Activated CD4-positive, CD25-positive, alpha-beta regulatory T cell treated with anti-CD3 and anti-CD28 coated beads, Interleukin-2, amount 50 U/mL, for 16 hours (primary cell): ENCODE measurements around the gene CERS4.
"Not testable (repeated sequence)": the region's sequence is repeated elsewhere in the genome, so short reads cannot be mapped to it uniquely, and the experiment has no call there.

Experiments used
- DNase-seq: peaks from one replicate; pipeline ENCODE4 v3.0.0-alpha.2; 2020; ENCODE audit warnings: low read depth, low spot score

CERS4 gene

DNA sequence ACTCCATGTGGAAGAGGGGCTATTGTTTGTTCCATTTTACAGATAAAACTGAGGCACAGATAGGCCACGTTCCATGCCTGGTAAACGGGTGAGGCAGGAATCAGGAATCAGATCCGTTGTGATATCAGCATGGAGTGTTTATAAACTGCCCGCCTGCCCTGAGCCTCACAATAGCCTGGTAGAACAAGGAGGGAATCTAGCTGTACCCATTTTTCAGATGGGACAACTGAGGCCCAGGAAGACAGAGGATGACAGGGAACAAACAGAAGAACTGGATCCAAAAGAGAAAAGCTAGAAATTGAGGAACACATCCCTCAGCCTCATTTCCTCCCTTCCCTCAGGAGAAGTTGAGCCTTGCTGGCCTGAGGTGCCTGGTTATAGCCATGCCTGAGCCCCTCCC, 32.5 kb downstream of the CERS4 start:
- DNase-seq: no peak

DNA sequence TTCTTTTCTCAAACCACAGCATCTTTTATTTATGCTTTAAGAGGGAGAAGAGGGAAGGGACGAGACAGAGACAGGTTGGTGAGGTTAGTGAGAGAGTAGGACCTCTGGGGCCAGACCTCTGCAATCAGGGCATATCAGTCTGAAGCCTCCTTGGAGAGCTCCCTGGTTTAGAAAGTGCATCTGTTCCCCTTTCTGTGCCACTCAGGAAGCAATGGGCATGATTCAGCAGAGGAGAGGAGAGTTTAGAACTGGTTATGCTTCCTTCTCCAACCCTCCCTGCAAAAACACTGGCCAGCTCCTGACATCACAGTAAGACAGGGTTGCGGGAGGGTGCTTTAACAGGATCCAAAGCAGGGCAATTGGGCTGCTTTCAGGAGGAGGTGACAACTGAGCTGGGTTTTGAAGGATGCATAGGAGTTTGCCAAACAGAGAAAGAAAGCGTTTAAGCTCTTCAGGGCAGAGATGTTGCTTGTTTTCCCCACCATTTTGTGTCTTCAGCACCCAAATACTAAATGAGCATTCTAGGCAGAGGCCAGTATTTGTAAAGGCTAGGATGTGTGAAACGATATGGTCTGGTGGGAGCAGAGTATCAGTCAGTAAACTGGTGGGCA, 33.1 kb downstream of the CERS4 start:
- no peak for DNase-seq

DNA sequence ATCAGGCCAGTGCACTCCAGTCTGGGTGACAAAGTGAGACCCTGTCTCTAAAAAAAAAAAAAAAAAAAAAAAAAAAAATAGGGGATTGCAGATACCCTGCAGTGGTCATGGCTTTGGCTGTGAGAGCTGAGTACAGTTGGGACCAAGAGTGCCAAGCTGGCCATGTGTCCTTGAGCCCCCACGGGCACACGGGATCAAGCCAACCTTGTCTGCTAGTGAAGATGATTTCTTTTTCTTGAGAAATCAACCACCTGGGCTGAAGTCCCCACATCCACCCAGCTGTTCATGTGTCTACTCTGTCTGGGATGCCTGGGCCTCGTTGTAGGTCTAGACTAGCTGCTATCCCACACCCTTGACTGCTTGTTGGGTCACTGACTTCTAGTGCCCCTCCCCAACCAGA, 34.0 kb downstream of the CERS4 start:
- no peak for DNase-seq

DNA sequence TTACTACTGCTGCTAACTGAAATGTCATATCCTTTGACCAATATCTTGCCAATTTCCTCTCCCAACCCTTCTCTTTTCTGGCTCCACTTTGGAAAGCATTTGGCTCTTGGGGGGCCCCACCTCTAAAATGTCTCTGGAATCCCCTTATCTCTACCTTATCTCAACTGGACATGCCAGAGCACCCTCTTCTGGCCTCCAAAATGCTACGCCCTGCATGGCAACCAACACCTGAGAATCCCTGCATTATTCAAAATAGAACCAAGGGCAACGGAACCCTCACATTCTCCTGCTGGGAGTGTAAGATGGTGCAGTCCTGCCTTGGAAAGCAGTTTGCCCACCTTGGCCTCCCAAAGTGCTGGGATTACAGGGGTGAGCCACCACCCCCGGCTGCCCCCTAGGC, 35.3 kb downstream of the CERS4 start:
- DNase-seq: no peak

DNA sequence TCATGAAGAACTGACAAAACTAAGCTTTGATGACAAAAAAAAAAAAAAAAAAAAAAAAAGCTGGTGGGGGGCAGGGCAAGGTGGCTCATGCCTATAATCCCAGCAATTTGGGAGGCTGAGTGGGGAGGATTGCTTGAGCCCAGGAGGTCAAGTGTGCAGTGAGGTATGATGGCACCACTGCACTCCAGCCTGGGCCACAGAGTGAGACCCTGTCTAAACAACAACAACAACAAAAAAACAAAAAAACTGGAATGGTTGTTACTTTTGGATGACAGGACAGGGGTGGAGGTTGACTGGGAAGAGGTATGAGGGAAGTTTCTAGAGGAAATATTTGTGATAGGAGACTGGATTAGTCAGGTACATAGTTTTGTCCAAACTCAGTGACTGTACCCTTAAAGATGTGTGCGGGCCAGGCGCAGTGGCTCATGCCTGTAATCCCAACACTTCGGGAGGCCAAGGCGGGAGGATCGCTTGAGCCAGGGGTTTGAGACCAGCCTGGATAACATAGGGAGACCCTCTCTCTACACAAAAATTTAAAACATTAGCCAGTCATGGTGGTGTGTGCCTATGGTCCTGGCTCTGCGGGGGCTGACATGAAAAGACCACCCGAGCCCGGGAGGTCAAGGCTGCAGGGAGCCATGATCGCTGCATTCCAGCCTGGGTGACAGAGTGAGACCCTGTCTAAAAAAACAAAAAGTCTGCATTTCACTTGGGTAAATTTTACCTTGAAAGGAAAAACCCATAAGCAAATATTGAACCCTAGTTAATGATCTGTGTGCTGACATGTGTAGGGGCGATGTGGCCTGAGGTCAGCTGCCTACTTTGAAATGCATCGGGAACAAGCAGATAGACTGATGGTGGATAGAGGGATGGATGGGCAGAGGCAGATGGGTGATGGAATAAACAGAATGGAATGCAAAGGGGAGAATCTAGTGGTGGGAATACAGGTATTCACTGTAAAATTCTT, 37.0 kb downstream of the CERS4 start:
- DNase-seq: no peak

DNA sequence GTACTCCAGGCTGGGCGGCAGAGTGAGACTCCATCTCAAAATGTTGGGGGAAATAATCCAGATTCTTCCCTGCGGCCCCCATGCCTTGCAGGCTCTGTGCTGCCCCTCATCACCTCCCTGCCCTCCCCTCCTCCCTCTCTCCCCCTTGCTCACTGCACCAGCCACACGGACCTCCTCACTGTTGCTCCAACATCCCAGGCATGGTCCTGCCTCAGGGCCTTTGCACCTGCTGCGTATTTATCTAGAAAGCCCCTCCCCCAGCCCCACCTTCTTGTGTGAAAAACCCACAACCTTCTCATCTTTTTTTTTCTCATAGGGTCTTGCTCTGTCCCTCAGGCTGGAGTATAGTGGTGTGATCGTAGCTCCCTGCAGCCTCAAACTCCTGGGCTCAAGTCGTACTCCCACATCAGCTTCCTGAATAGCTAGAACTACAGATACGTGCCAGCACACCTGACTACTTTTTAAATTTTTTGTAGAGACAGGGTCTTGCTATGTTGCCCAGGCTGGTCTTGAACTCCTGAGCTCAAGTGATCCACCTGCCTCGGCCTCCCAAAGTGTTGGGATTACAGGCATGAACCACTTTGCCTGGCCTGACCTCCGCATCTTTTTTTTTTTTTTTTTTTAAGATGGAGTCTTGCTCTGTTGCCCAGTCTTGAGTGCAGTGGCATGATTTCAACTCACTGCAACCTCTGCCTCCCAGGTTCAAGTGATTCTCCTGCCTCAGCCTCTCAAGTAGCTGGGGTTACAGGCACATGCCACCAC, 38.1 kb downstream of the CERS4 start:
- DNase-seq: not testable (repeated sequence)

DNA sequence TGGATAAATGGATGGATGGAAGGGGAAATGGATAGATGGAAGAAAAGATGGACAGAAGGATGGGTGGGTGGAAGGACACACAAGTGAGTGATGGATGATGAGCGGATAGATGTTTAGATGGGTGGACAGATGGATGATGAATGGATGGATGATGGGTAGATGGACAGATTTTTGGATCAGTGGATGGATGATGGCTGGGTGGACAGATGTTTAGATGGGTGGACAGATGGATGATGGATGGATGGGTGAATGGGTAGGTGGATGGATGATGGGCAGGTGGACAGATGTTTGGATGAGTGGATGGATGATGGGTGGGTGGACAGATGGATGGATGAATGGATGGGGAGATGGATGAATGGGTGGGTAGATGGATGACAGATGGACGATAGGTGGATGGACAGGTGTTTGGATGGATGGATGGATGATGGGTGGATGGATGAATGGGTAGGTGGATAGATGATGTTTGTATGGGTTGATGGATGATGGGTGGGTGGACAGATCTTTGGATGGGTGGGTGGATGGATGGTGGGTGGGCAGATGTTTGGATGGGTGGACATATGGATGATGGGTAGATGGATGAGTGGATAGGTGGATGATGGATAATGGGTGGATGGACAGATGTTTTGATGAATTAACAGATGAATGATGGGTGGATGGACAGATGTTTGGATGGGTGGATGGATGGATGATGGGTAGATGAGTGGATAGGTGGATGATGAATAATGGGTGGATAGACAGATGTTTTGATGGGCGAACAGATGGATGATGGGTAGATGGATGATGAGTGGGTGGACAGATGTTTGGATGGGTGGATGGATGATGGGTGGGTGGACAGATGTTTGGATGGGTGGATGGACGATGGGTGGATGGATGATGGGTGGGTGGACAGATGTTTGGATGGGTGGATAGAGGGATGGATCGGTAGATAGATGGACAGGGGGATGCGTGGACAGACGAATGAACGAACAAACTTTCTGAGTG, 39.5 kb downstream of the CERS4 start:
- DNase-seq: no peak

DNA sequence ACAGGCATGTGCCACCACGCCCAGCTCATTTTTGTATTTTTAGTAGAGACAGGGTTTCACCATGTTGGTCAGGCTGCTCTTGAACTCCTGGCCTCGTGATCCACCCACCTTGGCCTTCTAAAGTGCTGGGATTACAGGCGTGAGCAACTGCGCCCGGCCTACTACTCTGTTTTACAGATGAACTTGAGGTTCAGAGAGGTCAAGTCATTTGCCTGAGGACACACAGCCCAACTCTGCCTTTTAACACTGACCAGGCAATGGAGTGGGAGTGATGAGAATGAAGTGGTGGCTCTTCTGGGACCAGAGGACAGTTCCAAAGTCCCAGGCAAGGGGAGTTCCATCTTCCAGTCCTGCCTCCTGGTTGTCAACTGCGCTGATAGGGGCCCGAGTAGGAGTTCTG, 41.4 kb downstream of the CERS4 start:
- DNase-seq: no peak

DNA sequence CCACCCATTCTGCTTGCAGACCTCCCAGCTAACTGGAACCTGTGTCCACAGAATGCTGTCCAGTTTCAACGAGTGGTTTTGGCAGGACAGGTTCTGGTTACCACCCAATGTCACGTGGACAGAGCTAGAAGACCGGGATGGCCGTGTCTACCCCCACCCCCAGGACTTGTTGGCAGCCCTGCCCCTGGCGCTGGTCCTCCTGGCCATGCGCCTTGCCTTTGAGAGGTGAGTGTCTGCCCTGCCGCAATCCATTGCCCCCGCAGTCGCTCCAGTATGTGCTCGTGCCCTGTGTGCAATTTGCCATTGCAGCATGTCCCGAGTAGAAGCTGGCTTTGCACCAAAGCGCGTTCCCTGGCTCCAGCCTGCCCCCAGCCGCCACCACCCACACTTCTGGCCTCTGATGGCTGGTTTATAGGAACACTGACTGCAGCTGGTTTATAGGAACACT, 41.9 kb downstream of the CERS4 start:
- DNase-seq: no peak

DNA sequence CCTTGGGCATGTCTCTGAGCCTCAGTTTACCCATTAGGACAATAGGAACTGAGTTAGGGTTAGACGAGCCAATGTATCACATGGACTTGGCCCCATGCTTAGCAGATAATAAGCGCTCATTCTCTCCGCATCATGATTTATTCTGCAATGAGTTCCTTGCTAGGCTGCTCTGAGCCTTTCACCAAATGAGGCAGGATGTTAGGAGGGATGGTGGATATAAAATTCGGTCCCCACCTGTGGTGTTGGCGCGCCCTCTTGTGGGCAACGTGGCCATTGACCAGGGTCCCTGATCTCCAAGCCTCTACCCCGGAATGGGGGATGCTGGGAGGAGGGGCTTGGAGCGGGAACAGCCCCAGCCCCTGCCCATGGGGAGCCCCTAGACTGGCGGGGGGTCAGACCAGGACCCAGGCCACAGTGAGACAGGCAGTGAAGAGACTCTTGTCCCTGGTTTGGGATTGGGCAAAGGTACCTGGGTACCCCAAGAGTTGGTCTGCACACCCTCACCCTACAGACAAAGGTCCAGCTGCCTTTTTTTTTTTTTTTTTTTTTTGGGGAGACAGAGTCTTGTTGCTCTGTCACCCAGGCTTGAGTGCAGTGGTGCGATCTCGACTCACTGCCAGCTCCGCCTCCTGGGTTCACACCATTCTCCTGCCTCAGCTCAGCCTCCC, 43.9 kb downstream of the CERS4 start:
- DNase-seq: peak; percentile 72

DNA sequence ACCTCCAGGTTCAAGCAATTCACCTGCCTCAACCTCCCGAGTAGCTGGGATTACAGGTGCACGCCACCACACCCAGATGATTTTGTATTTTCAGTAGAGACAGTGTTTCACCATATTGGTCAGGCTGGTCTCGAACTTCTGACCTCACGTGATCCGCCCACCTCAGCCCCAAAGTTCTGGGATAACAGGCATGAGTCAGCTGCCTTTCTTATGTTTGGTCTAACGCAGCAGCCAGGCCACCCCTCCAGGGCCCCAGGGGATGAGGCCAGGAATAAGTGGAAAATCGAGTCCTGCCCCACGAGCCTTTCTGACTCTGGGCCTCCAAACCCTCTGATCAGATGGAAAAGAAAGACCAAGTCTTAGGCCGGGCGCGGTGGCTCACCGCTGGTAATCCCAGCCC, 44.5 kb downstream of the CERS4 start:
- DNase-seq: no peak

DNA sequence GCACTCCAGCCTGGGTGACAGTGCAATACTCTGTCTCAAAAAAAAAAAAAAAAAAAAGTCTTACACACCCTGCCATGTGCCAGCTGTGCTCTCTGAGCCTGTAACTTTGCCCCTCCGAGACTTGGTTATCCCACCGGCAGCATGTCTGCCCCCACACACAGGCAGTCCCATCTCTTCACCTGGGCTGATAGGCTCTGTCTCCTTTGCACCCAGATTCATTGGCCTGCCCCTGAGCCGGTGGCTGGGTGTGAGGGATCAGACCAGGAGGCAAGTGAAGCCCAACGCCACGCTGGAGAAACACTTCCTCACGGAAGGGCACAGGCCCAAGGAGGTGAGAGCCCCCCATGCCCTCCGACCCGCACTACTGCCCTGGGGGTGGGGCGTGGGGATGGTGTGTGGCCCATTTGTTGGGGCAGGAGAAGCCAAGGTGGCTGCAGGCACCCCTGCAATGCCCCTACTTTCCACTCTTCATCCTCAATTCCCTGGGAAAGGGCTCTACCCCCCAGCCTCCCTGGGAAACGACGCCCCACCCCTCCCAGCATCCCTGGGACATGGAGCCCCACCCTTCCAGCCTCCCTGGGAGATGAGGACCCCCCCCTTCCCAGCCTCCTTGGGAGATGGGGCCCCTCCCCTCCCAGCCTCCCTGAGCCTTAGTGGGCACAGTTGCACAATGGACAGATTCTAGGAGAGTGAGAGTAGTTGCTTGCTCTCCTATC, 45.3 kb downstream of the CERS4 start:
- no peak for DNase-seq

DNA sequence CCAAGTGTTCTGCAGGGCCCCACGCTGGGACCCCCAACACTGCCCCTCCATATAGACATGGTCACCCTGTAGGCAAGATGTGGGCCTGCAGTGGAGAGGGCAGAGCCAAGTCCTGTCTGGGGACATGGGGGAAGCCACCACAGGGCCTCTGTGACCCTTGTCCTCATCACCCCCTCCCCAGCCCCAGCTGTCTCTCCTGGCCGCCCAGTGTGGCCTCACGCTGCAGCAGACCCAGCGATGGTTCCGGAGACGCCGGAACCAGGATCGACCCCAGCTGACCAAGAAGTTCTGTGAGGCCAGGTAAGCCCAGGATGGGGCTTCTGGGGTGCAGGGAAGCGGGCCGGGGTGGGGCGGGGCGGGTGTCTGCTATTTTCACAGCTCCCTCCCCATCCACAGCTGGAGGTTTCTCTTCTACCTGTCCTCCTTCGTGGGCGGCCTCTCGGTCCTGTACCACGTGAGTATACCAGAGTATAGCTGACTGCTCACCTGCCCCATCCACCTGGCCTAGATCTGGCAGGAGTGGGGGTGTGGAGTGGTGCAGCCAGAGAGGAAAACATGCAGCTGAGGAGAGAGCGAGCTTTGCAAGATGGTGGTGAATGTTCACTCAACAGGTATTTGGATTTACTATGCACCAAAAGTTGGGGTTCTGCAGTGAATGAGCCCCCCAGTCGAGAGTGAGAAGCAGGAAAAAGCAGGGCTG, 46.4 kb downstream of the CERS4 start:
- no peak for DNase-seq

DNA sequence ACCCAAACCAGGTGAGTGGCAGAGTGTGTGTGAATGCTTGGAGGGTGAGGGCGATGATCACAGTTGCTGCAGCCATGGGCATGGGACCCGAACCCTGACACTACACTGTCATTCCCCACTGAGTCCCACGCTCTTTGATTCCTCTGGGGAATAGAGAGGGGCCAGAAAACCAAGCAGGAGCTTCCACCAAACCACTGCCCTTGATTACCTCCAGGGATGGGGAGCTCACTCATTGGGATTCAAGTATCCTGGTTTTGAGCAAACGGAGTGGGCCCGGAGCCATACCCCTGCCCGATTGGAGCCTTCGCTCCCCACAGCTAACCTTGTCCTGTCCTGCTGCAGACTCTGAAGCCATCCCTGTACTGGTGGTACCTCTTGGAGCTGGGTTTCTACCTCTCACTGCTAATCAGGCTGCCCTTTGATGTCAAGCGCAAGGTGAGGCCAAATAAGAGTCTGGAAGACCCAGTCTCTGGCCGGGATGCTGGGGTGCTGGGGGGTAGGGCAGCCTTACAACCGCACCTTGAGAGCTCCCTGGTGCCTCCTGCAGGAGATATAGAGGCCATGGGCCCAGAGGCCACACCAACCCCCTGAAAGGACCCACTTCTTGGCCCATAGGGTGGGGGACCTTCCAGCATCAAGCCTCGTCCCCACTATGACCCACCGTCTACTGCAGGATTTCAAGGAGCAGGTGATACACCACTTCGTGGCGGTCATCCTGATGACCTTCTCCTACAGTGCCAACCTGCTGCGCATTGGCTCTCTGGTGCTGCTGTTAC, 47.3 kb downstream of the CERS4 start:
- no peak for DNase-seq

DNA sequence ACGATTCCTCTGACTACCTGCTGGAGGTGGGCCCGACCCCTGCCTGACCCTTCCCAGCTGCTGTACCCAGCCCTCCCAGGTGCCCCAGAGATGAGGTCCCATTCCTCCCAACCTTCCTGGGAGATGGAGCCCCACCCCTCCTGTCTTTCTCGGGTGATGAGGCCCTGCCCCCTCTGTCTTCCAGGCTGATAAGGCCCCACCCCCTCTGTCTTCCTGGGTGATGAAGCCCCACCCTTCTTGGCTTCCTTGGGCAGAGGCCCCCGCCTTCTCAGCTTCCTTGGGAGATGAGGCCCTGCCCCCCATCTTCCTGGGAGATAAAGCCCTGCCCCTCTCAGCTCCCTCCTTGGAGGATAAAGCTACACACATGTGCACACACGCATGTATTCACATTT, 47.9 kb downstream of the CERS4 start:
- no peak for DNase-seq

DNA sequence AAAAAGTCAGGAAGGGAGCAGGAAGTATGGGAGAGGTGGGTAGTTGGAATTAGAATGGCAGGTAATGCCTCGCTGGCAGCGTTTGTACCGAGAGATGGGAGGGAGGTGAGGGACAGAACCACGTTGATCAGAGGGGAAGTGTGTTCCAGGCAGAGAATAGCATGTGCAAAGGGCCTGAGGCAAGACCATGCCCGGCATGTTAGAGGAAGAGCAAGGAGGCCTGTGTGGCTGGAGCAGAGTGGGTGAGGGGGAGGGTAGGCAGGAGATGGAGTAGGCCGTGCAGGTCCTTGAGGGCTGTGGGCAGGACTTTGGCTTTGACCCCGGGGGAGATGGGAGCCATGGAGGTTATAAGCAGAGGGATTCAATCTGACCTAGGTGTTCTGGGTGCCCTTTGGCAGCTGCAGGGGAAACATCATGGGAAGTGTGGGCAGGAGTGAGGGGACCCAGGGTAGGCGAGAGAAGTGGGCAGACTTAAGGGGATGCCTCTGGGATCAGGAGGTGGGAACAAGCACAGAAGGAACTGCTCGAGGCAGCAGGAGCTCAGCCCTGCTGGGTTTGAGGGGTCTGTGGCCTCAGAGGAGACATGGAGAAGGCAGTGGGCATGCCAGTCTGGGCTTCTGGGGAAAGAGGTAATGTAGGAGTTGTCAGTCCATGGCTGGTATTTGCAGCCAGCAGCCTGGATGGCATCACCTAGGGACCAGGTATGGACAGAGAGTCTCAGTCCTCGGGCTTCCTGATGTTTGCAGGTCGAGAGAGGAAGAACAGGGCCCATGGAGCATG, 50.2 kb downstream of the CERS4 start:
- no peak for DNase-seq

DNA sequence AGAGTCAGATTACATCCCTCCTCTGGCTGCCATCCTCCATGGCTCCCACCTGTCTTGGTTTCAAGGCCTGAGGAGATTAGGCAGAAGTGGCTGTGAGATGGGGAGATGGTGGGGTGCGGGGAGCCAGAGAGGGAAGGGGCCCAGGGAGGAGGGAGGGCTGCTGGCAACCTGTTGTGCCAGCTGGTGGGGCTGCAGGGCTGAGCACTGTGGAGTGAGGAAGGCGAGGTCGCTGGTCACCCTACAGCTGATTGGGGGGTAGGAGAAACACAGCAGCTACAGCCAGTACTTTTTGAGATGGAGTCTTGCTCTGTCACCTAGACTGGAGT, 50.7 kb downstream of the CERS4 start:
- no peak for DNase-seq

DNA sequence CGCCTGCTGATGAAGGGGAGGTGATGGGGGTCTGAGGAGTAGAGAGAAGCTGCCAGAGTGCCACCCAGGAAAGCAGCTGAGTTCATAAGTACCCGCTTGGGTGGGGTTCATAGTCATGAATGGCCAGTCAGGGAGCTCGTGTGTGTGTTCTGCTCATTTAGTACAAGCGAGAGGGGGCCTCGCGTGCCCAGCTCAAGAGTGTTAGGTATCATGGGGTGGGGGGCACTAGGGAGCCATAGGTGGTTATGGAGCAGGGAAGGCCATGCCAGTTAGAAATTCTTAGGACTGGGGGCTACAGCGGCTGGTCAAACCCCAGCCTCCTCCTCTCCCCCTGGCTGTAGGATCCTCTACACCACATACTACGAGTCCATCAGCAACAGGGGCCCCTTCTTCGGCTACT, 52.2 kb downstream of the CERS4 start:
- DNase-seq: no peak
